Stimulated activated naive B cell treated with anti-CD40 and anti-IgM and Interleukin-4, amounts not matched to agents 10 μg/mL and 1 μg/mL and 100 μg/mL, for 72 hours (primary cell): ENCODE data around the gene LTBP1.

Experiments used
- ATAC-seq, 2 donors: fragments of 150-1000 bp; cut with Tn5 transposase; replicated peaks; 2 replicates each; pipeline ENCODE4 v1.10.0; 2021; ENCODE audit warnings: moderate library complexity in 1 of 2
- DNase-seq: peaks from one replicate; pipeline ENCODE4 v3.0.0; 2021
- H3K27ac Mint-ChIP-seq: one replicate; pipeline ENCODE4 v1.8.0; 2022; ENCODE audit warnings: mild to moderate bottlenecking, mixed read lengths
- H3K27me3 Mint-ChIP-seq, 2 donors: one replicate each; pipeline ENCODE4 v1.8.0; 2022; ENCODE audit warnings: mixed read lengths in 2 of 2
- H3K36me3 Mint-ChIP-seq, 2 donors: one replicate each; pipeline ENCODE4 v1.8.0; 2022; ENCODE audit warnings: mixed read lengths in 2 of 2, mild to moderate bottlenecking in 1 of 2
- H3K4me1 Mint-ChIP-seq, 2 donors: one replicate each; pipeline ENCODE4 v1.8.0; 2022; ENCODE audit warnings: mixed read lengths in 2 of 2, mild to moderate bottlenecking in 1 of 2
- H3K4me3 Mint-ChIP-seq, 2 donors: one replicate each; pipeline ENCODE4 v1.8.0; 2022; ENCODE audit warnings: mild to moderate bottlenecking in 2 of 2, mixed read lengths in 2 of 2, moderate library complexity in 1 of 2
- H3K9me3 Mint-ChIP-seq, 2 donors: one replicate each; pipeline ENCODE4 v1.8.0; 2022; ENCODE audit warnings: mixed read lengths in 2 of 2, mild to moderate bottlenecking in 1 of 2

Gene LTBP1

GRCh38 chr2:33318456-33318855 is 371.7 kb downstream of the LTBP1 start:
- Mint-ChIP-seq H3K4me3 (no peak overlapping the region), H3K9me3 (no peaks in the 10 kb centered on the region), H3K4me1 (peaks cover 8 to 18% of the 10 kb centered on the region in 2 donors), H3K27me3 (peaks cover 4 to 9% of the 10 kb centered on the region in 2 donors), H3K36me3 (no peaks in the 10 kb centered on the region), H3K27ac (no peak overlapping the region)
- no peak for DNase-seq
- ATAC-seq: no peak

GRCh38 chr2:33320573-33320972 is 373.8 kb downstream of the LTBP1 start:
- peaks cover 8 to 18% of the 10 kb centered on the region in 2 donors for H3K4me1 Mint-ChIP-seq
- DNase-seq: no peak
- H3K4me3 Mint-ChIP-seq: no peak overlapping the region
- no peaks in the 10 kb centered on the region for H3K36me3 Mint-ChIP-seq
- ATAC-seq: no peak
- H3K27ac Mint-ChIP-seq: no peak overlapping the region
- H3K27me3 Mint-ChIP-seq: peaks cover 0 to 6% of the 10 kb centered on the region in 2 donors
- H3K9me3 Mint-ChIP-seq: no peaks in the 10 kb centered on the region

DNA sequence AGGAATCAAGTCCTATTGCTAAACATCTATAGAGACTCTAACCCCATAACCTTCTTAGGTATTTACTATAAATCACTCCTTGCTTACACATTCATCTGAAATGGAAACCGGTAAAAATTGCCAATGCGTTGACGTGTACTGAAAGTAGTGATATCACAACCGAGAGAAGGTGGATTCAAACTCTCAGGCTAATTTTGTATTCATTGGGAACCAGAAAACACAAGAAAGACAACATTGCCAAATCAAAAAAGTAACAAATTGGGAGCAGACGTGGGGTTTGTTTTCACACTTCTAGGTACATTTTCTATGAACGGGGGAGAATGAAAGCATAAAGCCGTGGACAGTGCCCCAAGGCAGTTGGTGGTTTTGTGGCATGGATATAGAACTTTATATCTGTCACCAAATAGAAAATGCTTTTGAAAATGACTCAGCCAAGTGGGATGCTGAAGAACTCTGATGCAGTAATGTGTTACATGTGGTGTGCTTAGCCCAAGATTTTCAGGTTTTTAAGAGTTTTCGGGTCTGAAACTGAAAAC is 374.6 kb downstream of the LTBP1 start:
- H3K27me3 Mint-ChIP-seq: peaks cover 0 to 6% of the 10 kb centered on the region in 2 donors
- H3K36me3 Mint-ChIP-seq: no peaks in the 10 kb centered on the region
- DNase-seq (no peak), ATAC-seq (peak; percentile 41 to 73)
- no peak overlapping the region for H3K4me3 Mint-ChIP-seq
- no peak overlapping the region for H3K27ac Mint-ChIP-seq
- peaks cover 8 to 18% of the 10 kb centered on the region in 2 donors for H3K4me1 Mint-ChIP-seq
- no peaks in the 10 kb centered on the region for H3K9me3 Mint-ChIP-seq

DNA sequence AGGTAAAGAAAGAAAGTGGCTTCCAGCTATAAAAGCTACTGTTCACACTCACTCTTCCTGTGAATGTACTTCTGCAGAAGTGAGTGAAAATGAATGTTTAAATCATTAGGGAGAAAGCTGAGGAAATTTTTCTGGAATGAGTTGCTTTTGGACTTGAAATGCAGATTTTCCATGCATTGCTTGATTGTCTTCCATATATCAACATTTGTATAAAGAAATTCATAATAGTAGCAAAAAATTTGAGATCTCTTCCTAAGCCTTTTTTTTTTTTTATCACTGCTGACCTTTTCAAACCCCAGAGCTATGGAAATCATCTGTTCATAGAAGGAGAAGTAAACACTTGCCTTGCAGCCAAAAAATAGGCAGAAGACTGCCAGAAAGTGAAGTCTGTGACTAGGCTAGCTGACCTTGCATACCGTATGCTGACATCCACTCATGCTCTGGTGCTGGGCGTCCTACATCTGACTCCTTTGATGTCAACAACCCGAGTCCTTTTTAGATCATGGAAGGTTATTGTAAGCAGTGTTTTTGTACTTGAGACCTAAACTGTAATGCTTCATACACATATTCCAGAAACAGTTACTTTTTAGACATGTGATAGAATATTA is 375.2 kb downstream of the LTBP1 start:
- Mint-ChIP-seq H3K4me3 (no peak overlapping the region), H3K27me3 (peaks cover 0 to 6% of the 10 kb centered on the region in 2 donors), H3K36me3 (no peaks in the 10 kb centered on the region), H3K27ac (no peak overlapping the region), H3K4me1 (peaks cover 8 to 18% of the 10 kb centered on the region in 2 donors), H3K9me3 (no peaks in the 10 kb centered on the region)
- ATAC-seq (no peak), DNase-seq (no peak)

GRCh38 chr2:33322612-33323011 is 375.9 kb downstream of the LTBP1 start:
- Mint-ChIP-seq H3K36me3 (no peaks in the 10 kb centered on the region), H3K4me3 (peak overlapping the region in 1 of 2 donors; percentile 2), H3K4me1 (peaks cover 8 to 18% of the 10 kb centered on the region in 2 donors), H3K9me3 (no peaks in the 10 kb centered on the region), H3K27ac (no peak overlapping the region), H3K27me3 (peaks cover 0 to 3% of the 10 kb centered on the region in 2 donors)
- ATAC-seq: peak in 1 of 2 donors; percentile 49
- DNase-seq: no peak

- ATAC-seq: no peak
- Mint-ChIP-seq H3K9me3 (no peaks in the 10 kb centered on the region), H3K4me1 (peaks cover 8 to 18% of the 10 kb centered on the region in 2 donors), H3K27ac (no peak overlapping the region), H3K36me3 (no peaks in the 10 kb centered on the region), H3K27me3 (no peaks in the 10 kb centered on the region), H3K4me3 (no peak overlapping the region)
- no peak for DNase-seq
Observed at GRCh38 chr2:33323957-33324356, 377.2 kb downstream of the LTBP1 start.

DNA sequence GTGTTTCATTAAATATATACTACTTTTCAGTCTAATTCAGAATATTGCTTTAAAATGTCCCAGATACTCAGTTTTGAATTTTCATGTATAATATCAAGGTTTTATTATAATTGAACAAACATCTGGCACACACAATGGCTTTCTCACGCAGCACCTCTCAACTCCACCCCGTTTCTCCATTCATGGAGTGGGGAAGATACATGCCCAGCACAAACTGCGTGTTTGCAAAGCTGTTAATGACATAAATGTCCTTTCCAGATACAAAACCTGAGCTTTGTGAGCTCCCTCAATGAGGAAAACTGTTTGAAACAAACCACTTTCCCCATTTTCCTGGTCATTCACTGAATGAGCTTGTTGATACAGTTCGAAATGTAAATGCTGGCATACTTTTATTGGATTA is 379.3 kb downstream of the LTBP1 start:
- no peaks in the 10 kb centered on the region for H3K36me3 Mint-ChIP-seq
- peaks cover 8 to 18% of the 10 kb centered on the region in 2 donors for H3K4me1 Mint-ChIP-seq
- no peaks in the 10 kb centered on the region for H3K27me3 Mint-ChIP-seq
- no peak overlapping the region for H3K27ac Mint-ChIP-seq
- no peaks in the 10 kb centered on the region for H3K9me3 Mint-ChIP-seq
- DNase-seq: no peak
- ATAC-seq: no peak
- no peak overlapping the region for H3K4me3 Mint-ChIP-seq

- H3K27ac Mint-ChIP-seq: no peak overlapping the region
- H3K4me3 Mint-ChIP-seq: no peak overlapping the region
- no peak for DNase-seq
Observed at GRCh38 chr2:33333433-33333832, 386.7 kb downstream of the LTBP1 start.

DNA sequence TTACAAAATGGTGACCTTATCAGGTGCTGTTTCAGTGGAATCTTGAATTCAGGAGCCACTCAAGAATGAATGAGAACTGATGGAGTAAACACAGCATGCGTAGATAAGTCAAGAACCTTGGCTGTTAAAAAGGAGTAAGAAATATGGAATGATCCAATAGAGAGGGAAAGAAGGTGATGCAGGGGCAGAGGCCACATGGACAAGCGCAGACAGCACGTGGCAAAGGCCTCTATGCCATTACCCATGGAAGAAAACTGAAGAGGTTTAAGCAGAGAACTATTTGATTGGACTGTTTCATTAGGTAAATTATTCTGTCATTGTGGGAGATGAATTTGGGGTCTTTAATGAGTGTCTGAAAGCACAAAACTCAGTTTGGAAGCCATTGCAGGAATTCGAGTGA is 387.3 kb downstream of the LTBP1 start:
- Mint-ChIP-seq H3K27ac (no peak overlapping the region), H3K27me3 (peaks cover 5 to 10% of the 10 kb centered on the region in 2 donors), H3K36me3 (no peaks in the 10 kb centered on the region), H3K4me3 (no peak overlapping the region), H3K4me1 (peaks cover 4 to 10% of the 10 kb centered on the region in 2 donors), H3K9me3 (no peaks in the 10 kb centered on the region)
- DNase-seq (no peak), ATAC-seq (no peak)

More at GRCh38 chr2:33333433-33333832, 386.7 kb downstream of the LTBP1 start:
- Mint-ChIP-seq H3K27me3 (peaks cover 3 to 5% of the 10 kb centered on the region in 2 donors), H3K4me1 (peaks cover 4 to 10% of the 10 kb centered on the region in 2 donors), H3K9me3 (no peaks in the 10 kb centered on the region), H3K36me3 (no peaks in the 10 kb centered on the region)
- ATAC-seq: no peak

DNA sequence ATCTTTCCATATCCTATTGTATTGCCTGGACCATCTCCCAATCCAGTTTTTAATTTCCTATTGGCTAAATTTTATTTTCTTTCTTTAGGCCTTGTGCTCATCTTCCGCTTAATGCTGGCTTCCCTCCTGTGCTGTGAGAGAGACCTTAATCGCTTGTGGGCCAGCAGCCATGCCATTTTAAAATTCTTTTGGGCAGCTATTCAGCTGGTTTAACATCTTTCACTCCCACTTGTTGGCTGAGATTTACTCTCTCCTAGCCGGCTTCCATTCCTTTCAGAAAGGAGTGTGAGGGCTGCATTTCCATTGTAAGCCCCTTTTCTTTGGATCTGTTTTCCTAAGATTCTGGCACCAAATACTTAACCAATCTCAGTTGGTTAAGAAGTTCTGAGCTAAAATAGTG is 388.8 kb downstream of the LTBP1 start:
- Mint-ChIP-seq H3K4me3 (no peak overlapping the region), H3K27ac (no peak overlapping the region), H3K36me3 (no peaks in the 10 kb centered on the region), H3K27me3 (peaks cover 12 to 17% of the 10 kb centered on the region in 2 donors), H3K9me3 (no peaks in the 10 kb centered on the region), H3K4me1 (peaks cover 4 to 10% of the 10 kb centered on the region in 2 donors)
- DNase-seq: no peak
- ATAC-seq: no peak

DNA sequence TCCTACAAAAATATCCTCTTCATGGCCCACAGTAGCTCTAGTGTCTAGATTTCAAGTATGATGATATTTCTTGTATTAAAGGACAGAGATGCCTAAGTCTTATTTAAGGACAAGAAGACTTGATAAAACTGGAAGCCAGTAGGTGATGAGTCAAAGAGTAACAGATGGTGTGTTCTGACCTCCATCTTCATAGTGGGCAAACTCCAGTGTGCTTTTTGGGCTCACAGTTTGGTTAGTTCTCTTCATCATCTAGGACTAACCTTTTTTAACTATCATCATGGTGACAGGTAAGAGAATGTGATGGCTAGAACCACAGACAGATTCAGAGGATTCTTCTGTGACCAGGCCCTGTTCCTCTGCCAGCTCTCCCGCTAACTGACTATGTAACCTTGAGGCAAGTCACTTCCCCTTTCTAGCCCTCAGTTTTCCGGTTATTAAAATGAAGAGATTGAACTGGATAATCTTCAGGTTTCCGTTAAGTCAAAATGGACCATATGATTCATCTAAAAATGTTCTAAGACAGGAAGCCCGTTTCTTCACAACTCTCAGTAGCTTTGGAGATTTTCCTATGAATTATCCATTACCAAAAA is 389.4 kb downstream of the LTBP1 start:
- peak; percentile 4 for DNase-seq
- ATAC-seq: peak; percentile 85 to 90
- Mint-ChIP-seq H3K27ac (peak overlapping the region; percentile 68), H3K4me1 (peaks cover 4 to 10% of the 10 kb centered on the region in 2 donors), H3K27me3 (peaks cover 12 to 20% of the 10 kb centered on the region in 2 donors), H3K4me3 (peak overlapping the region; percentile 26 to 41), H3K9me3 (no peaks in the 10 kb centered on the region), H3K36me3 (no peaks in the 10 kb centered on the region)

GRCh38 chr2:33337385-33337960 is 390.7 kb downstream of the LTBP1 start:
- DNase-seq: no peak
- Mint-ChIP-seq H3K4me1 (peaks cover 4 to 10% of the 10 kb centered on the region in 2 donors), H3K36me3 (no peaks in the 10 kb centered on the region), H3K9me3 (no peaks in the 10 kb centered on the region), H3K4me3 (no peak overlapping the region), H3K27me3 (peaks cover 12 to 20% of the 10 kb centered on the region in 2 donors), H3K27ac (no peak overlapping the region)
- no peak for ATAC-seq

GRCh38 chr2:33337981-33338380 is 391.2 kb downstream of the LTBP1 start:
- Mint-ChIP-seq H3K4me1 (peaks cover 4 to 10% of the 10 kb centered on the region in 2 donors), H3K36me3 (no peaks in the 10 kb centered on the region), H3K9me3 (no peaks in the 10 kb centered on the region), H3K4me3 (no peak overlapping the region), H3K27me3 (peaks cover 7 to 17% of the 10 kb centered on the region in 2 donors), H3K27ac (no peak overlapping the region)
- DNase-seq (no peak), ATAC-seq (no peak)

- Mint-ChIP-seq H3K4me3 (no peak overlapping the region), H3K36me3 (no peaks in the 10 kb centered on the region), H3K4me1 (peaks cover 5 to 10% of the 10 kb centered on the region in 2 donors), H3K9me3 (no peaks in the 10 kb centered on the region), H3K27me3 (peaks cover 7 to 17% of the 10 kb centered on the region in 2 donors), H3K27ac (no peak overlapping the region)
- ATAC-seq (no peak), DNase-seq (no peak)
Observed at GRCh38 chr2:33339269-33339668, 392.5 kb downstream of the LTBP1 start.

DNA sequence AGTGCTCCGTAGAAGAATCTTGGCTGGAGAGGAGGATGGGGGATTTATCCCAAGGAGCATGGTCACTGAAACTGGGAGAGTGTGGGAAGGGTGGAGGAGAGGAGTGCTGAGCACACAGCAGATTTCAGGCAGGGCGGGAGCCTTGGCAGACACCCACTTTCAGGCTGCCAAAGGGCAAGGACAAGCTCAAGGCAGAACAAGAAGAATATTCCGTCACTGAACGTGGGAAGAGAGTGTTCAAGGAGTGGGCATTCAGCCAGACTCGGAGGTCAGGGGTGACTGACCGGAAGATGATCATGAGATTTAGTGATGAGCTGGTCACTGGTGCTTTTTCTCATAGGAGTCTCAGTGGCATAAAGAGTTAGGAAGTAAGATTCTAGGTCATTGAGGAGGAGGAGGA is 393.5 kb downstream of the LTBP1 start:
- no peaks in the 10 kb centered on the region for H3K9me3 Mint-ChIP-seq
- no peak overlapping the region for H3K27ac Mint-ChIP-seq
- H3K36me3 Mint-ChIP-seq: no peaks in the 10 kb centered on the region
- no peak overlapping the region for H3K4me3 Mint-ChIP-seq
- H3K27me3 Mint-ChIP-seq: peaks cover 7 to 17% of the 10 kb centered on the region in 2 donors
- ATAC-seq (no peak), DNase-seq (no peak)
- H3K4me1 Mint-ChIP-seq: peaks cover 7 to 10% of the 10 kb centered on the region in 2 donors
